ENCODE data around the gene PFDN4.
A peak's percentile ranks its signal among the peaks of the same experiment; 100 is the strongest.

The PFDN4 gene, protein sequence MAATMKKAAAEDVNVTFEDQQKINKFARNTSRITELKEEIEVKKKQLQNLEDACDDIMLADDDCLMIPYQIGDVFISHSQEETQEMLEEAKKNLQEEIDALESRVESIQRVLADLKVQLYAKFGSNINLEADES

DNA sequence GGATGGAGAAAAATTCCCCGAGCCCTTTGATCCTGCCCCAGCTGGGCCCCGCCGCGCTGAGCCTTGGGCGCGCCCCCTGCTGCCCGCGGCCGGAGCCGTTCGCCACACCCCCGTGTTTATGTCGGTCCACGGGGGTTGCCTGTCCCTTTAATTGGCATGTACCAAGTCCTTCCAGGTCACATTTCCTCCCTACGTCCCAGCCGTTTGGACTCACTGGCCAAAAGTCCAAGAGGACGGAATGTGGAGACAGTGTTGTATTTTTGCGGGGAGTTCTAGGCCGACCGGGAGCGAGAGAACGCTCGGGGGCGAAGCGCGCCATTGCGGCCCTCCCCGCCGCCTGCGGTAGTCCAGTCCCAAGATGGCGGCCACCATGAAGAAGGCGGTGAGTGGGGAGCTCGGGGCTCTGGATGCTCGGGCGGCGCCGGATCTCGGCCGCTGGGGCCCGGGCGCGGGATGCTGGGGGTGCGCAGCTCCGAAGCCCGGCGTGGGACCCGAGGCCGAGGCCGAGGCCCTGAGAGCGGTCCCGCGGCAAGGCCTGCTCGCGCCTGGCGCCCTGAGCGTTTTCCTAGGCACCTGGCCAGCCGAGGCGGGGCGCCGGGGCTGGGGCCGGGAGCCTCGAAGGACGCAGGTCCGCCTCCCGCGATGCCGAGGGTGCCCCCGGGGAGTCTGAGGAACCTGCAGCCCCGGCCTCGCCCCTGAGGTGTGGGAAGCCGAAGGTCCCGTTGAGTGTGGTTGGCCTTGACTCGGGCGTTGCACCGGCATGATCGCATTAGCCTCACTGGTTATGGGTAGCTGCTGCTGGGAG, at the start of gene PFDN4:
PFDN4 (plus strand) TSS at position 345 of the 805 bp plus-strand sequence; CDS start at position 359, 14 bp downstream.
- DNase-seq = peak; percentile 80

DNA sequence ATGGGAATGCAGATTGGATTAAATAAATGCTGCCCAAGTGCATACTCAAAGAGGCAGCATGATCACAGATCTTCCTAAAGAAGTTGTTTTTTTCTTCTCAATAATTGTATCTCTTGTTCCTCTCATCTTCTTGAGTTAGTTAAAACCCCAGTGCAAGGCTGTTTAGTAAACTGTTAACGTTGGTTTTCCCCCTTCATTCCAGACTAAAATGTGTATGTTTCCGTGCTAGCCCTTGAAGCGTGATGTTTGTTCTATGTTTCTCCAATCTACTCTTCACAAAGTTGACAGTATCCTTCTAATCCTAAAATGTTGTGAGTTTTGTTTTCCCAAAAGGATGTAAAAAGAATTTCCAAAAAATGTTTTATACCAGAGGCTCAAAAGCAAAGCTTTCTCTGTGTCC, 49.7 kb upstream of the PFDN4 start:
- no peak for DNase-seq

DNA sequence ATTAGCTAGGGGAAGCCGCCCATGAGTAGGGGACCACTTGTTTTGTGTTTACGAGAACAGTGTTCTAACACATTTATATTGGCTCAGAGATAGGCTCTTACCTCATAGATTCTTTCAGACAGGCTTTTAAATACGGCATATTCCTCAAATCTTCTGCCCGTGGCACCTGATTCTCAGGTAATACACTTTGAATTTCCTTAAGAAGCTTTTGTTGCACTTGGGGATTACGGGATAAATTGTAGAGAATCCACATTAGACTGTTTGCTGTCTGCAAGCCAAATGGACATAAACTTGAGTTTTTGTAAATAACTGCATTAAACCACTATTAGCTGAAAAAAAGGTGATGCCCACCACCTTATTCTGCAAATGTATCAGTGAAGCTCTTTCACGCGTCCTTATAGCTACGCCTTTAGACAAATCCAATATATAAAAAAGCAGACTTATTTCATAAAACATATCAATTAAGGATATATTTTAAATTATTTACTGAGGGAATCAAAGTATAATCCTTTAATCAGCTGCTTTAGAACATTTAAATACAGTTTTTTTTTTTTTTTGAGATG, 49.0 kb upstream of the PFDN4 start:
- DNase-seq = no peak

DNA sequence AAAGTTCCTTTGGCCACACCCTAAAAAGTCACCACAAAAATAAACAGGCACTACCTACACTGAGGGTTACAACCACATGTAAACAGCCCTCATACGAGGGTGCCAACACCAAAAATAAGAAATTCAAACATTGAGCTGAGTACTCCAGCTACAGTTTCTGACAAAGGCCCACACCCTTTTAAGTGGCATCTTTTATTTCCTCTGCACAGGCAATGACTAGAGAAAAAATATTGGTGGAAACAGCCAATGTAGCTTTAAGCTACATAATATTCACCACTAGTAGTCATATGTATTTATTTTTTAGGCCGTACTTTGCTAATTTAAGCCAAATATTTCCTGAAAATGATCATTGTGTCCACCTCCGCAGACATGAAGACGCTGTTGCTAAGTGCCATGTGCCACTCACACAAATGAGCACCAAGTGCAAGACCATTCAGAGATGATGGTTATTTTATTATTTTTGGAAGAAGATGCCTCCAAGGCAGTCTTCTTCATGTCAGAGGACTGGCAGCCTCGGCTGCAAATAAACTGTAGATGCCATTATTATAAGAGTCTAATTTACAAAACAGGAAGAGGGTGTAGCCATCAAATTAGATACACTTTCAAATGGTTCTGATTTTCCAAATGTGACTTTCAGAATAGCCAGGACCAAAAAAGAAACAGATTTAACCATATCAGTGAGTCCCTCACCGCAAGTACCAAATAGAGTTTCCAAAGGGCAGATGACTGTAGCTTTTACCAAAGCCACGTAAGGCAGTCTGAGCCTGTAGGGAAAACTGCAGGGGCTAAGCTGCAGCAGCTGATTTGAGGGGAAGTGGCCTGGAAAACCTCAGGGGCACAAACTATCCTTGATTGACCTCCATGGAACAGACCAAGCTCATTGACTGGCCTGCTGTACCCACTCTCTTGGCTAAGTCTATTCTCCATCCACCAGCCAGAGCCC, 47.6 kb upstream of the PFDN4 start:
- no peak for DNase-seq

DNA sequence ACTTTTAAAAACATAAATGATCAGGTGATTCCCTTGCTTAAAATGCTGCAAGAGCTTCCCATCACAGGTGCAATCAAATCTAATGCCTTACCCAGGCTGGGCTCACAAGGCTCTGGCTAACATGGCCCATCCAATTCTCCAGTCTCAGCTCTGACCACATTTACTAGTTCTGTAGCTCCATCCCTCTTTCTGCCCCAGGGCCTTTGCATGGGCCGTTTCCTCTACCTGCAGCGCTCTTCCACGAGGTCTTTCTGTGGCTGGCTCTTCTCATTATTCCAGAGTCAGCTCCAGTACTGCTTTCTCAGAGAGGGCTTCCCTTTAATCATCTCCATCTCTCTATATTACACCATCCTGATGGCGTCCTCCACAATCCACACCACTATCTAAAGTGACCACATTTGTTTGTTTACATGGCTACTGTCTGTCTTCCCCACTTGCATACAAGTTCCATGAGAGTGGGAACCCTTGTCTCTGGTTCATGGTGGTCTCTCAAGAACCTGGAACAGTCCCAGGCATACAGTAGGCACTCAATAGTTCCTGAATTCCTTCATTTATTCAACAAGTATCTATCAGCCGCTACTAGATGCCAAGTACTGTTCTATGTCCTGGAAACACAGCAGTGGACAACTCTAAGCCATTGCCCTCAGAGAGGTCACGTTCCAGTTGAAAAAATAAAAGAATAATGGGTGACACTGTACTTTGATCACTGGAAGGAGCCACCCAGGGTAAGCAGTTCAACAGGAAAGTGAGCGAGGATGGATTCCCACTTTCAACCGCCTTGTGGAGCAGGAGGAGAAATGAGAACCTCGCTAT, 46.7 kb upstream of the PFDN4 start:
- DNase-seq = no peak

DNA sequence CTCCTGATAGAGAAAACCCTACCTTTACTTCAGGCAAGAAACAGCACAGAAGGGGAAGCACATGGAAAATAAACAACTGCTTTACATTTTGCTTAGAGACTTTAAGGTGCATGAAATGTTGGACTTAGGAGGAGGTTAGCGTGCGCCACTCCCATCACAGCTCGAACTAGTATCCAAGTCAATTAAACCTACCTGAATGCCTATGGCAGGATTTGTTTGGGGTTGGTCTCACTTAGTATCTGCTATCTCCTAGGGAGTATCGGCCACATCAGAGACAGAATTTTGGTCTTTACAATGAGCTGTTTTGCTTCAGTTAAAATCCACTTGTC, 46.1 kb upstream of the PFDN4 start:
- DNase-seq = no peak

DNA sequence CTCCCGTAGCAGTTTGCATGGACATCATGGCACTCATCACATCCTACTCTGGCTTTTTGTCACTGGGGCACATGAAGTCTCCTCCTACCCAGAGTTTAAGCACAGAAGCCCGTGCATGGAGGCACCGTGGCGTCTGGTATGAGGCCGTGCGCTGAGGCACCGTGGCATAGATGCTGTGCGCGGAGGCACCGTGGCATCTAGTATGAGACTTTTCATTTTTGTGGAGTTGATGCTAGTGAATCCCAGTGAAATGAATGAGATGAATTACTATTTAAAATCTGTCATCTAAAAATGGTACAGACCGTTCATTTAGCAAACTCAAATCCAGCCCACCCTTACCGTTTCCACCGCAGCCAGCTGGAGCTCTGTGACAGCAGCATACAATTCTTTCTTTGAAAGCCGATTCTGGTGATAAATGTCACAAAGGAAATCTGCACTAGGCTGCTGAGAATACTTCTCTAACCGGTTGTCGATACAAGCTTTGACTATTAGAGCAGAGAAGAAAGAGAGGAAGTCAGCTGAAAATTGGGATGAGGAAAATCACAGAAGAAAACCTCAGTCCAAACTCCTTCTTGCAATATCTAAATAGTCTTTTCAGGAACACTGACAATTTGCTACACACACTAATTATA, 45.4 kb upstream of the PFDN4 start:
- no peak for DNase-seq

DNA sequence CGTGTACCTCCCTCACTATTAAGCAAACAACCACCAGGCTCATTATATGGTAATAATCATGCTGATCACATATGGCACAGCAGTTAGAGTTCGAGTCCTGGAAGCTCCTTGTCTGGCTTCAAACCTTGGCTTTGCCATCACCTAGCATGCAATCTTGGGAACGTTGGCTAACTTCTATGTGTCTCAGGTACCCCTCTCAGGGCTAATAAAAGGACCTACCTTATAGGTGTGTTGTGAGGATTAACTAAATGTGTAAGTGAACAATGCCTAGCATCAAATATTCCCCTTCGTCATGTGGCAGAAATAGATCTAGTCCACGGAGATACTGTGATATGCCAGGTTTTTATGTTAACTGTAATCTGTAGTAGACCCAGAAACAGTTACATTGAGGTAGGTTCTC, 44.5 kb upstream of the PFDN4 start:
- DNase-seq = no peak

DNA sequence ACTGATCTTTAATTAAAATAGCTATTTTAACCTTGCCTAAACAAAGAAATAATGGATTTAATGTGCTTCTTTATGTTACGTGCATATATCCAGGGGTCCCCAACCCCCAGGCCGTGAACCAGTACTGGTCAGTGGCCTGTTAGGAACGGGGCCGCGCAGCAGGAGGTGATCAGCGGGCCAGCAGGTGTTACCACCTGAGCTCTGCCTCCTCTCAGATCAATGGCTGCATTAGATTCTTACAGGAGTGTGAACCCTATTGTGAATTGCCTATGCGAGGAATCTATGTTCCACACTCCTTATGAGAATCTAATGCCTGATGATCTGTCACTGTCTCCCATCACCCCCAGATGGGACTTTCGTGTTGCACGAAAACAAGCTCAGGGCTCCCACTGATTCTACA, 42.9 kb upstream of the PFDN4 start:
- no peak for DNase-seq

DNA sequence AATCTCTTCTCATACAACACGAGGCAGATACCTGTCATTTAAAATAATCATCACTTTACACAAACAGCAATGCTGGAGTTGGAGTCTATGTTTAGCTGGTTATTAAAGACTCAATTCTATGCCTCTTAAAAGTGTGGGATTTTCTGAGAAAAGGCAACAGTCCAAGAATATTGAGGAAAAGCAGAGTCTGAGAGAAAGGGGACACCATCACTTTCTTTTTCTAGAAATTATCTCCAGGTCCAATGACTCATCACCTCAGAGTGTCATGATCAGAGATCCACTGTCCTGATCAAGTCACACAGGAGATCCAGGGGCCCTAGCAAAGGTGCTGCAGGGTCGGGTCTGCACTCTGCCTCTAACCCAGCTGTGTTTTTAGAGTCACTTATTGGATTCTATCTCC, 42.1 kb upstream of the PFDN4 start:
- DNase-seq = no peak

DNA sequence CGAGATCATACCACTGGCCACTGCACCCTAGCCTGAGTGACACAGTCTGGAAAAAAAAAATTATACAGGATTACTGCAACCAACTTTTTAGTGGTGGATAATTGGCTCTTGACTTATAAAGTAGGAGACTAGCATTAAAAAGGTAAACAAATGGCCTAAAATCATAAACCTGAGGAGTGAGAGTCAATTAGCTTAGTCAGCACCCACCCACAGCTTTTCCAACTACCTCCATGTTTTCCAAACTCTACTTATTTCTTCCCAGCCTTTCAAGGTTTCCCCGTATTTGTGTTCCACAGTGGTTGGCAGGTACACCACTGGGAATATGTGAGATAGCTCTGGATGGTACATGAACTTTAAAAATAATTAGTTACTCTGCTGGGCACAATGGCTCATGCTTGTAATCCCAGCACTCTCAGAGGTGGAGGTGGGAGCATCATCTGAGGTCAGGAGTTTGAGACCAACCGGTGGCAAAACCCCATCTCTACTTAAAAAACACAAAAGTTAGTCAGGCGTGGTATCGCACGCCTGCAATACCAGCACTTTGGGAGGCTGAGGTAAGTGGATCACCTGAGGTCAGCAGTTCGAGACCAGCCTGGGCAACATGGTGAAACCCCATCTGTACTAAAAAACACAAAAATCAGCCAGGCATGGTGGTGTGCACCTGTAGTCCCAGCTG, 40.8 kb upstream of the PFDN4 start:
- no peak for DNase-seq

DNA sequence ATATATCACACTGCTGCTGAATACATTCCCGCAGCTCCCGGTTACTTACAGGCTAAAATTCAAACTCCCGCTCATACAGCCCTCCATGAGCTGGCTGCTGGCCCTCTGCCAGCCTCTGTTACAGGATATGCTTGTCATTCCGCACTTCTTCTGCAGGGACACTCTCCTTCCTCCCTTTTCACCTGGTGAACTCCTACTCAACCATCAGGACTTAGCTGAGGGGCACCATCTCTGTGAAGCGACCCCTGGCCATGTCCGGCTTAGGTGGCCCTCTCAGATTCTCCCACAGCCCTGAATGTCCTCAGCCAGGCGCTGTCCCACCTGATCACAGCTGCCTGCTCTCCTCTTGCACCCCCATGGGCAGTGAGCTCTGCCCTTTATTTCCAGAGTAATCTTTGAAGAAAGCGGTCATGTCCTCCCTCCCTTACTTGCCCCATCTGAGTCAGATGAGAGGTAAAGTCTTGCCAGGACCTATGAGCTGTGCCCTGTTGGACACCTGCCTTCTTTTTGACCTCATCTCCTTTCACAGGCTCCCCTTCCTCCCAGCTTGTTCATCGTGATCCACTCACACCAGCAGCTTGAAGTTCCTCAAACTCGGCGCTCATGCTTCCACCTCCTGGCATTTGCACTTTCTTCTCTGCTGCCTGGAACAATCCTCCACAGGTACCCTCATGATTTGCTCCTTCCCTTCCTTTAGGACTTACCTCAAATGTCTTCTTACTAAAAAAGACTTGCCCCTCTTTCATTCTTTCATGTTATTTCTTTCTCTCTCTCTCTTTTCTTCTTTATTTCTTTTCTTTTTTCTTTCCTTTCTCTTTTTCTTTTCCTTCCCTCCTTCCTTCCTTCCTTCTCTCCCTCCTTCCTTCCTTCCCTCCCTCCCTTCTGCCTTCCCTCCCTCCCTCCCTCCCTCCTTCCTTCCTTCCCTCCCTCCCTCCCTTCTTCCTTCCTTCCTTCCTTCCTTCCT, 39.7 kb upstream of the PFDN4 start:
- no peak for DNase-seq

DNA sequence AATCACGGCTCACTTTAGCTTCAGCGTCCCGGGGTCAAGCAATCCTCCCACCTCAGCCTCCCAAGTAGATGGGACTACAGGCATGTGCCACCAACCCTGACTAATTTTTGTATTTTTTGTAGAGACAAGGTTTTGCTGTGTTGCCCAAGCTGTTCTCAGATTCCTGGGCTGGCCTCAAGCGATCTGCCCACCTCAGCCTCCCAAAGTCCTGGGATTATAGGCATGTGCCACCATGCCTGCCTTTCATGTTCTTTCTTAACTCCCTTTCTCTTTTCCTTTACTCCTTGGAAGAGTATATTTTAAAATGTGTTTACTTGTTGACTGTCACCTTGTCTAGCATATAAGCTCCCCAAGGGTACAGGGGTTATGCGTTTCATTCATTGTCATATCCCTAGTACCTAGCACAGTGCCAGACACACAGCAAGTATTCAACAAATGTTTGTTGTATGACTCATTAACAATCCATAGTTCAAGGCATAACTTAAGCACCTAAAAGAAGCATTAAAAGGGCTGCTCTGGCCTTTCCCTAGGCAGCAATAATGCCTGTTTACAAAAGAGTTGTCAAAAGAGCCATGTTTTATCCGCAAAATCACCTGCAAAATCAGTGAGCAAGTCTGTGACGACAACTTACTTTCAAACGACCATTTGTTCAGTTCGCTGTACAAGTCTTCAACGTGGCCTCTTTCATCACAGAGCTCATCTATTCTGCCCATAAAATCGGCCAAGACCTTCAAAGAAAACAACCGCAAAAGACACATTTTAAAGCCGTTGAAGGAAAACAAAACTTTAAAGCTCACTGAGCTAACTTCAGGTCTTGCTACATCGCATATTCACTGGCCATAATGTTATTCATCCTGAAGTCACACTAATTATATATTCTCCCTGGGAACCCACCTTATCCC, 38.7 kb upstream of the PFDN4 start:
- no peak for DNase-seq

DNA sequence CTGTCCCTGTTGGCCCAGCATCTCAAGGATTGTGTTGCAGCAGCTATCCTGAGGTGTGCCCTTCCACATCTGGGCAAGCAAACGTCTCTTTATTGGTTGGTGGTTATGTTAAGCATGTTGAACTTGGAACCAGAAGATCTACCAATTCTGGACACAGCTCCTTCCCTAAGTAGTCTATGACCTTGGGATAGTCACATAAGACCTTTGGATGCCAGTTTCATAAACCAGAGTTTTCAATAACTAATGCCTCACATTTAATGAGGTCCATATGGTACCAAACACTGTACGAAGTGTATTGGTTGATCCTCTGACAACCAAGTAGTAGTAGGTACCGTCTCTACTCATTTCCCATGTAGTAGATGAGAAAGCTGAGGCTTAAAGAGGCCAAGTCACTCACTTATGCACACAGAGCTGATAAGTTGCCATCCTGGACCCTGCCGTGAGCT, 37.8 kb upstream of the PFDN4 start:
- no peak for DNase-seq

DNA sequence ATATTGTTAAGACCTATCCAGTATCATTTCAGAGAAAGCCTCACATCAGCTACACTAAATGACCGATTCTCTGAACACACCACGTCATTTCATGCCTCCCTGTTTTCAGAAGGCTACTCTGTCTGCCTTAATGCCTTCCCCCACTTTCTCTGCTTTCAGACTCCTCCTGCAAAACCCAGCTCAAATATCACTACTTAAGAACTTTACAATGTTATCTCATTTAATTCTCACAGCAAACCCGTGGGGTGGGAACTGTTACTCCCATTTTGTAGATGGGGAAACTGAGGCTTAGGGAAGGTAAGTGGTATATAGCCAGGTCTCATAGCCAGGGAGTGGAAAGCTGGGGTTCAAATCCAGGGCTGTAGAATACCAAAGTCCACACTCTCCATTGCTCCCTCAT, 36.9 kb upstream of the PFDN4 start:
- DNase-seq = no peak

DNA sequence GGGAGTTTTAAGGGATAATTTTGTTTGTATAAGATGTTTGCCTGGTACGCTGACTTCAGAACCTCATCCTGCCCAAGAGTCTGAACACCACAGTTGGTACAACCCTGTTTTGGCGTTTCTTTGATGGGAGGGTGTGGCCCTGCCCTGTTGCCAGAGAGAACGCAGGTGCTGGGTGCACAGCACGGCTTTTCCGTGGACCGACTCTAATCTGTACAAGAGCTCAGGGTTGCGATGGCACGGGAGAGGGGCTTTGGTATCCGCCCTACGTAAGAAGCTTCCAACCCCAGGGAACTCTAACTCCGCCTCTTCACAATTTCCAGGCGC, 35.4 kb upstream of the PFDN4 start:
- no peak for DNase-seq

DNA sequence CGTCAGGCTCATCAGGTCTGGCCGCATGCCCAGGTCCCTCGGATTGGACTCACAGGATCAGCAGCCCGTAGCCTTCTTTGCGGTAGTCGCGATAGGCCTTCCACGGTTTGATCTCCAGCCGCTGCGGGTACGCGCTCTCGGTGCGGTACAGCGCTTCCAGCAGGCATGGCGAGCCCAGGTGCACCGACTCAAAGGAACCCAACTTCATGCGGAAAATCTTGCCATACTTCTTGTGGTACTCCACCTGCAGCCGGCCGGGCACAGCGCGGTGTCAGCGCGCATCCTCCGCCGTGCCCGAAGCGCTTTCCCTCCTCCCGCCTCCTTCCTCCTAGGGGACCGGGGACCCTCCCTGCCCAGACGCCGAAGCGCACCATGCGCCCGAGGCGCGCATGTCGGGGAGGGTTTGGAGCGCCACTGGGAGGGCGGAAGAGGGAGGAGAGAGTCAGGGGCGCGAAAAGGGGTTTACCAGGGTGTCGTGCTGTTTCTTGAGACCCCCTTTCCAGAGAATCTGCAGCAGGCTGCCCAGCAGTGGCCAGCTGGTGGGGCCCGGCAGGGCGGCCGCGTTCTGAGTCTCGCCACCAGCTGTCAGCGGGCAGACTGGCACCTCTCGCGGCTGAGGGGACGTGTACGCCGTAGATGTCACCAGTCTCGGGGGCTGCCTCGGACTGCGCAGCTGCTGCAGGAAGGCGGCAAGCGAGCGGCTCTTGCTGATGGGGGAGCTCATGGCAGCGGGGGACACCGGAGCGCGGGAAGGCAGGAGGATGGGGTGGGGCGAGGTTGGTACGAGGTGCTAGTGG, 34.8 kb upstream of the PFDN4 start:
- no peak for DNase-seq

DNA sequence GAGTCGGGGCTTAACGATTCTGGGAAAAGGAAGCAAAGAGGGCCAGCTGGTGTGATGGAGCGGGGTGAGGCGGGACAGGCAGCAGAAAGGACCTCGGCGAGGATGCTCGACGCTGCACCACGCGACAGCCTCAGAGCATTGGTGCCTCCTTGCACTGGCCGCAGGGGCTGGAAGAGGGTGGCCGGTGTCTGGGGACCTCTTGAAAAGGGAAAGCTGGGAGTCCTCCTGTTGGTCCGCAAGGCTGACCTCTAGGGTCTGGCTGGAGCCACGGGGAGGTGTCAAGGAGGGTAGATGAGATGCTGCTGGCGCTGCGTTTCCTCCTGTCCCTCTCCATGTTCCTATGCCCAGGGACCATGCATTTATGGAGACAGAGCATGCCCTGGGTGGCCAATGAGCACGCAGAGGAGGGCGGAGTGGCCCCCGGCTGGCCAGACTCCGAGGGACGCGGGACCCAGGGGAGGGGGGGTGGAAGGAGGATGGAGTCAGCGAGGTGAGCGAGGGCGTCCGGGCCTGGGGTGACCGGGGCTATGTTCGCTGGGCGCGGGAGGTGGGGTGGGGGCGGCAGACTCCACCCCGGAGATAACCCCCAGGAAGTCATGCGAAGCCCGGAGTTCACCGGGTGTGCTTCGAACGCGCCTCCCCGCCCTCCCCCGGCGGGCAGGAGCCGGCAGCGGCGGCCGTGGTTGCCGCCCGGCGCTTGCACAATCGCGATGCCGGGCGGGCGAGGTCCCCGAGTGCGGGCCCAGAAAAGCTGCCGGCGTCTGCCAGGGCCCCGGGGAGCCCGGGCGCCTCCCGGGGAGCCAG, 34.0 kb upstream of the PFDN4 start, which contains the start of gene CYP24A1:
CYP24A1 (minus strand) TSS at position 334 of the 804 bp plus-strand sequence. CDS start 407 bp downstream, outside the sequence.
- no peak for DNase-seq

Measured in NCI-H1092 treated with DMSO at 0.1 percent for 48 hours (cell line).